Kidney capillary endothelial cell (primary cell): ENCODE data around the gene UGT1A6.

ENCODE experiments used
- DNase-seq: peaks from one replicate; pipeline ENCODE4 v3.0.0-alpha.2; 2018; ENCODE audit warnings: low spot score

UGT1A6 gene

GRCh38 chr2:233819884-233820773, 127.4 kb downstream of the UGT1A6 start:
- no peak for DNase-seq

GRCh38 chr2:233820774-233821105, 128.1 kb downstream of the UGT1A6 start:
- DNase-seq: no peak

GRCh38 chr2:233821196-233821595, 128.5 kb downstream of the UGT1A6 start:
- no peak for DNase-seq

- DNase-seq: no peak
Observed at GRCh38 chr2:233821709-233822100, 129.0 kb downstream of the UGT1A6 start.

GRCh38 chr2:233822101-233822771, 129.5 kb downstream of the UGT1A6 start:
- DNase-seq: no peak
